Fibroblast of lung (primary cell): ENCODE measurements around the gene GMPS. TPM values are rescaled to one million over a fixed set of nuclear protein-coding genes. Genes with fewer than 3 reads are reported as not detected.

Experiments
- DNase-seq, 2 donors: peaks; one replicate each; pipeline versions ENCODE4 v3.0.0 to v3.0.0-alpha.2; 2010; ENCODE audit warnings: low read depth in 2 of 2
- H2AFZ ChIP-seq: 2 replicates; pipeline ENCODE4 v1.5.1; 2012; ENCODE audit warnings: low read length, control low read depth, inconsistent platforms
- H3K27ac ChIP-seq: 2 replicates; pipeline ENCODE4 v1.5.1; 2011; ENCODE audit warnings: low read length, control low read depth; ENCODE audit not compliant: insufficient read depth
- H3K27me3 ChIP-seq: 2 replicates; pipeline ENCODE4 v1.5.1; 2011; ENCODE audit warnings: mild to moderate bottlenecking, low read length; ENCODE audit not compliant: control insufficient read depth, insufficient read depth
- H3K36me3 ChIP-seq: 2 replicates; pipeline ENCODE4 v1.5.1; 2011; ENCODE audit warnings: low read length; ENCODE audit not compliant: control insufficient read depth, insufficient read depth
- H3K4me1 ChIP-seq: 2 replicates; pipeline ENCODE4 v1.5.1; 2011; ENCODE audit warnings: low read length; ENCODE audit not compliant: control insufficient read depth, insufficient read depth; ENCODE audit errors: extremely low read depth
- H3K4me2 ChIP-seq: 2 replicates; pipeline ENCODE4 v1.5.1; 2011; ENCODE audit warnings: low read length, control low read depth; ENCODE audit not compliant: insufficient read depth; ENCODE audit errors: extremely low read depth
- H3K4me3 ChIP-seq, 4 experiments: fragments of 200-600 bp in 1 of 4; sonication (generic) in 1 of 4; replicated peaks in 1 of 4; 2 replicates each; pipeline ENCODE4 v1.5.1; 2011 to 2016; ENCODE audit warnings: low read length in 4 of 4, low read depth in 3 of 4, mild to moderate bottlenecking in 3 of 4, control low read depth in 2 of 4, inconsistent platforms in 1 of 4, mixed read lengths in 1 of 4; ENCODE audit not compliant: insufficient read depth in 1 of 4; ENCODE audit errors: control extremely low read depth in 1 of 4
- H3K79me2 ChIP-seq: 2 replicates; pipeline ENCODE4 v1.5.1; 2012; ENCODE audit warnings: mild to moderate bottlenecking, low read length, inconsistent platforms; ENCODE audit not compliant: control insufficient read depth, insufficient read depth
- H3K9ac ChIP-seq: 2 replicates; pipeline ENCODE4 v1.5.1; 2011; ENCODE audit warnings: mild to moderate bottlenecking, low read length, control low read depth; ENCODE audit not compliant: insufficient read depth
- H3K9me3 ChIP-seq: 2 replicates; pipeline ENCODE4 v1.5.1; 2012; ENCODE audit warnings: low read depth, low read length; ENCODE audit not compliant: control insufficient read depth, insufficient read depth
- H4K20me1 ChIP-seq: 2 replicates; pipeline ENCODE4 v1.5.1; 2011; ENCODE audit warnings: low read length; ENCODE audit not compliant: control insufficient read depth, insufficient read depth; ENCODE audit errors: extremely low read depth
- CTCF ChIP-seq, 2 donors: IDR thresholded peaks in 1 of 2; conservative IDR thresholded peaks in 1 of 2; 1 replicate in 1 of 2; 2 replicates in 1 of 2; pipeline ENCODE4 v1.5.1; 2011 to 2012; ENCODE audit warnings: low read length in 2 of 2, control low read depth in 1 of 2, inconsistent platforms in 1 of 2, low read depth in 1 of 2, mild to moderate bottlenecking in 1 of 2
- EZH2 ChIP-seq: IDR thresholded peaks from 2 replicates; pipeline ENCODE4 v1.5.1; 2012; ENCODE audit warnings: low read length, control low read depth, mild to moderate bottlenecking; ENCODE audit errors: missing control alignments
- polyA plus RNA-seq, 2 donors: library from polyadenylated mRNA; depleted of rRNA in 1 of 2; stranded (reverse) in 1 of 2; unstranded in 1 of 2; fragments of >200 nt; gene quantifications; 2 replicates each; pipeline ENCODE4 v1.2.1, GENCODE V29; 2011 to 2012; ENCODE audit warnings: missing spikeins in 1 of 2
- total RNA-seq: library from RNA; depleted of rRNA; stranded (reverse); fragments of >200 nt; gene quantifications from 2 replicates; pipeline ENCODE4 v1.2.1, GENCODE V29; 2014

GMPS gene
- total and polyA plus RNA-seq, 2 donors (not counting 1 experiment from before 2014, with no cell fraction given): 20.6 to 93.3 TPM

GRCh38 chr3:155963570-155963969 lies 93.1 kb downstream of the GMPS start:
- no peaks in the 10 kb centered on the region for H3K36me3 ChIP-seq
- no peaks in the 10 kb centered on the region for H3K4me1 ChIP-seq
- H3K27ac ChIP-seq: no peak overlapping the region
- H3K4me3 ChIP-seq: no peak overlapping the region
- no peak overlapping the region for H3K9ac ChIP-seq
- no peaks in the 10 kb centered on the region for H3K9me3 ChIP-seq
- H3K27me3 ChIP-seq: no peaks in the 10 kb centered on the region
- H2AFZ ChIP-seq: no peak overlapping the region
- DNase-seq: peak in 1 of 2 donors; percentile 72
- H3K79me2 ChIP-seq: no peaks in the 10 kb centered on the region
- TF ChIP-seq EZH2 (no peak), CTCF (conservative IDR thresholded peaks at IDR 0.05 in 1 of 2, IDR thresholded peaks at IDR 0.05 in 1 of 2; ENCODE audit: low read depth in 1 of 2, low read length in 2 of 2) (no peak)
- H3K4me2 ChIP-seq: no peak overlapping the region
- H4K20me1 ChIP-seq: no peaks in the 10 kb centered on the region

GRCh38 chr3:155970398-155970797 lies 99.9 kb downstream of the GMPS start:
- Histone ChIP-seq H3K27ac (no peak overlapping the region), H3K4me3 (no peak overlapping the region), H3K27me3 (no peaks in the 10 kb centered on the region), H3K9ac (no peak overlapping the region), H3K4me2 (no peak overlapping the region), H3K79me2 (no peaks in the 10 kb centered on the region), H3K36me3 (no peaks in the 10 kb centered on the region), H3K9me3 (no peaks in the 10 kb centered on the region), H3K4me1 (no peaks in the 10 kb centered on the region), H2AFZ (no peak overlapping the region), H4K20me1 (no peaks in the 10 kb centered on the region)
- no peak for DNase-seq
- TF ChIP-seq EZH2 (no peak), CTCF (conservative IDR thresholded peaks at IDR 0.05 in 1 of 2, IDR thresholded peaks at IDR 0.05 in 1 of 2; ENCODE audit: low read depth in 1 of 2, low read length in 2 of 2) (no peak)

GRCh38 chr3:155972885-155973584 lies 102.6 kb downstream of the GMPS start:
- H2AFZ ChIP-seq: no peak overlapping the region

More at GRCh38 chr3:155972885-155973584, 102.6 kb downstream of the GMPS start:
- Histone ChIP-seq H3K4me1 (no peaks in the 10 kb centered on the region), H3K4me2 (no peak overlapping the region), H3K36me3 (no peaks in the 10 kb centered on the region), H3K9ac (no peak overlapping the region), H4K20me1 (no peaks in the 10 kb centered on the region), H3K9me3 (no peaks in the 10 kb centered on the region), H3K27ac (no peak overlapping the region), H3K79me2 (no peaks in the 10 kb centered on the region), H3K4me3 (no peak overlapping the region), H3K27me3 (no peaks in the 10 kb centered on the region)
- TF ChIP-seq EZH2: no peak
- no peak for TF ChIP-seq CTCF (conservative IDR thresholded peaks at IDR 0.05 in 1 of 2, IDR thresholded peaks at IDR 0.05 in 1 of 2; ENCODE audit: low read depth in 1 of 2, low read length in 2 of 2)
- no peak for DNase-seq
